Measurements from ENCODE around the gene PANK1.

- TF ChIP-seq CTCF (IDR thresholded peaks at IDR 0.05) (no peak), POLR2A (IDR thresholded peaks at IDR 0.05) (no peak)
These were observed 19.8 kb downstream of the PANK1 start for GRCh38 chr10:89625041-89625765.

All from testis (tissue), 2 donors.